Stimulated activated memory B cell treated with anti-CD40 and anti-IgM and Interleukin-4, amounts not matched to agents 10 μg/mL and 1 μg/mL and 100 μg/mL, for 72 hours (primary cell): ENCODE measurements around the gene MED9.

ENCODE experiments used
- ATAC-seq: fragments of 150-1000 bp; cut with Tn5 transposase; 2 replicates; pipeline ENCODE4 v1.10.0; 2021
- H3K27ac Mint-ChIP-seq: one replicate; pipeline ENCODE4 v1.8.0; 2022; ENCODE audit warnings: mild to moderate bottlenecking, mixed read lengths
- H3K27me3 Mint-ChIP-seq: one replicate; pipeline ENCODE4 v1.8.0; 2022; ENCODE audit warnings: mixed read lengths
- H3K36me3 Mint-ChIP-seq: one replicate; pipeline ENCODE4 v1.8.0; 2022; ENCODE audit warnings: mixed read lengths
- H3K4me1 Mint-ChIP-seq: one replicate; pipeline ENCODE4 v1.8.0; 2022; ENCODE audit warnings: mixed read lengths
- H3K4me3 Mint-ChIP-seq: one replicate; pipeline ENCODE4 v1.8.0; 2022; ENCODE audit warnings: mild to moderate bottlenecking, moderate library complexity, mixed read lengths
- H3K9me3 Mint-ChIP-seq: one replicate; pipeline ENCODE4 v1.8.0; 2022; ENCODE audit warnings: mixed read lengths

Gene MED9

DNA sequence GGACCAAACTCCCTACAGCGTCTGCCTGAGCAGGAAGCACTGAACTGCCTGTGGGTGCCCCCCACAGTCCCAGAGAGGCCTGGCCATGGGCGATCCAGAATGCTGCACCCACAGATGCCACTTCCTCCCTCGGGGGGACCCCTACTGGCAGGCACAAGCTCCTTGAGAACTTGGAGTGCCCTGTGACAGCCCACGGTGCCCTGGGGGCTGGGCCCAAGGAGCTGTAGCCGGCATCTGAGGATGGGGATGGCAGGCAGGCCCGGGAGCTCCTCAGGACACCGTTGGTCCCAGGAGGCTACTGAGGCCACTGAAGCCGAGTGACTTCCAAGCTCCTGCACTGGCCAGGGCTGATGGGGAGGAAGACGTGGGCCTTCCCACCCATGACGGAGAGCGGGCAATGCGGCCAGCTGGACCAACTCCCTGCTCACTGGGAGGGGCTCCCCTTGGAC, 34.5 kb downstream of the MED9 start:
- no peak overlapping the region for H3K4me3 Mint-ChIP-seq
- H3K9me3 Mint-ChIP-seq: no peaks in the 10 kb centered on the region
- H3K27me3 Mint-ChIP-seq: no peaks in the 10 kb centered on the region
- H3K27ac Mint-ChIP-seq: no peak overlapping the region
- no peaks in the 10 kb centered on the region for H3K36me3 Mint-ChIP-seq
- H3K4me1 Mint-ChIP-seq: no peaks in the 10 kb centered on the region
- no peak for ATAC-seq

DNA sequence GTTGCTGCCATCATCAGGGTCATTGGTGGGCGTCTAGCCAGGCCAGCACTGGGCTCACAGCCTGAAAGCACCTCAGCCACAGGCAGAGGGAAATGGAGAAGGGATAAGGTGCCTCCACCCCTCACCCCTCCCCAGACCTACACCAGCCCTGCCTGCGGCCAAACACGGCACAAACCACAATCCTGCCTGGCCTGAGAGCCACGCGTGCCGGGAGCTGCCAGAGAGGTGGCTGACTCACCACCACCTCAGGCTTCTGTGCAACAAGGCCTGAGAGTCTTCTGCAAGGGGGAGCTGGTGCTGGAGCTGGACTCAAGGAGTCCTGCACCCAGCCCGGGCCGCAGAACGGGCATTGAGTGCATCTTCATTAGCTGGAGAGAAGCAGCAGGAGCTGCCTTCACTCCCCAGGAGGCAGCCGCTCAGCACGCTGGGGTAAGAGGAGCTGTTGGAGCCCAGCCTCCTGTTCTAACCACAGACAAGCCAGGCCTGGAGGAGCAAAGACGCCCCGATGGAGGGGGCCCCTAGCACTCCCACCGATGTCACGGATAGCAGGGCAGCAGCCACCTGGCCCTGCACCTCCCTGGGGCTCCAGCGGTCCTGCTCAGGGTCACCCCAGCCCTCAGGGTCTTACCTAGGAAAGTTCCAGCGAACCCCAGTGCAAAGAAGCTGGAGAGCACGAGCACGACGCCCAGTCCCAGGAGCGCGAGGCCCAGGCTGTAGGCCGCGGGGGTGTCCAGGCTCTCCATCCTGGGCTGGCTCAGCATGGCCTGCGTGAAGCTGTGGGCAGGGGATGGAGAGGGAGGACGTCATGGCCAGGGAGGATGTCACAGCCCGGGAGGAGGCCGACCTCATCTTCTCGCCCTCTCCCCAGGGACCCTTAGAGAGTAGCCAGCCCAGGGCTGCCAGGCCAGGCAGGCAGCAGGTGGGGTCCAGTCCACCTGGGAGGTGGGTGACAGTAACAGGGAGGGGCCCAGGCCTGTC, 35.4 kb downstream of the MED9 start:
- Mint-ChIP-seq H3K27me3 (no peaks in the 10 kb centered on the region), H3K36me3 (no peaks in the 10 kb centered on the region), H3K27ac (no peak overlapping the region), H3K4me1 (no peaks in the 10 kb centered on the region), H3K9me3 (no peaks in the 10 kb centered on the region), H3K4me3 (no peak overlapping the region)
- ATAC-seq: no peak

DNA sequence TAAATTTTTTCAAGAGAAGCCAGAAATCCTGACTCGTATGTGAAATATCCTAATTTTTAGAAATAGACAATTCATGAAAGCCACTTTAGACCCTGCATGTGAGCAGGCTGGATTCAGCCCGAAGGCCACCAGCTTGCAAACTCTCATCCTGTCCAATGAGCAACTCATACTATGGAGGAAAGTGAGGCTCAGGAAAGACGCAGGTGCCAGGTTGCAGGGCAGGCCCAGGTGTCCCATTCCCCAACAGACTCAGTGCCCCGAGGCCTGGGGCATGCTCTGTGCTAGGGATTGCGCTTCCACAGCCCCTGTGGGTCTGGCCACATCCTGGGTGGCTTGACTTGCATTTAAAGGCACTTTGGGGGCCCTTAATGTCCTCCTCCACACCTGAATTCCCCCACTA, 36.1 kb downstream of the MED9 start:
- H3K4me1 Mint-ChIP-seq: no peaks in the 10 kb centered on the region
- no peaks in the 10 kb centered on the region for H3K9me3 Mint-ChIP-seq
- H3K27ac Mint-ChIP-seq: no peak overlapping the region
- H3K36me3 Mint-ChIP-seq: no peaks in the 10 kb centered on the region
- no peak for ATAC-seq
- no peaks in the 10 kb centered on the region for H3K27me3 Mint-ChIP-seq
- H3K4me3 Mint-ChIP-seq: no peak overlapping the region

DNA sequence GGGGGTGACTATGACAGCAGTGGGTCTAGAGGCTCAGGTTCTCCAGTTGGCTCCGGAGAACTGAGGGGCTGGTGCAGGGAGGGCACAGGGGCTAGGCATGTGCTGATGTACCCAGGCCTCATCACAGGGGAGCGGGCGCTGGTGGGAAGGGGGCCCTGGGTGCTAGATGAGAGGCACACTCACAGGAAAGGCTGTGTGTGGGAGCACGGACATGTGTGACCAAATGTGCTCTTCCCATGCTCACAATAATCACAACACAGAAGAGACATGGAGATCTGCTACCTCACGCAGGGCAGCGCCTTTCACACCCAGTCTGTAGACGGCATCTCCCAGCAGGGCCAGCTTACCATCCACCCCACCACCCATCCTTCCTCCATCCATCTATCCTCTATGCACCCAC, 36.8 kb downstream of the MED9 start:
- Mint-ChIP-seq H3K36me3 (peaks cover 3% of the 10 kb centered on the region), H3K27ac (no peak overlapping the region), H3K9me3 (no peaks in the 10 kb centered on the region), H3K4me1 (no peaks in the 10 kb centered on the region), H3K27me3 (no peaks in the 10 kb centered on the region), H3K4me3 (no peak overlapping the region)
- ATAC-seq: no peak

DNA sequence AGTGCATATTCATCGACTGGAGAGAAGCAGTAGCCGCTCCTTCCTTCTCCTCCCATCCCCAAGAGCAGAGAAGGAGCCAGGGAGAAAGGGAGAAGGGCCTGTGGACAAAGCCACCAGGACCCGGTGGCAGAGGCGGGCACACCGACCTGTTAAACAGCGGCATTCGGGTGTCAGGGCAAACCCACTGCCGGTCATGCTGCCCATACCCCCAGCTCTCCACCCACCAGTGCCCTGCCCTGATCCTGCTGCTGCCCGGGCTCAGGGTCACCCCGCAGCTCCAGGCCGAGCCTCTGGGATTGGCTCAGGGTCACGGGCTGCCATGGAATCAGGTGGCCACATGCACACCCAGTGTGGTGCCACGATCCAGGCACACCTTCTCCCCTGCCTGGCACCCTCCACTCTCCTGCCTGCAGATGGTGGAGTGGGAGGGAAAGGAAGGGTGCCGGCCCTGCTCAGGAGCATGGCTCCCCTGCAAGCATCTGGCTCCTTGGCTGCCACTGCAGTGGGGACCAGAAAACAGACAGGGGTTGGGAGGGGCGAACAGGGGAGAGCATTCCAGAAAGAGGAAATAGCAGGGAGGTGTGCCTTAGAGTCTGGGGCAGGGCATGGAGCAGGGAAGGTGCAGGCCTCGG, 37.7 kb downstream of the MED9 start:
- no peaks in the 10 kb centered on the region for H3K9me3 Mint-ChIP-seq
- H3K4me1 Mint-ChIP-seq: no peaks in the 10 kb centered on the region
- H3K27me3 Mint-ChIP-seq: no peaks in the 10 kb centered on the region
- ATAC-seq: no peak
- peaks cover 6% of the 10 kb centered on the region for H3K36me3 Mint-ChIP-seq
- no peak overlapping the region for H3K4me3 Mint-ChIP-seq
- no peak overlapping the region for H3K27ac Mint-ChIP-seq

DNA sequence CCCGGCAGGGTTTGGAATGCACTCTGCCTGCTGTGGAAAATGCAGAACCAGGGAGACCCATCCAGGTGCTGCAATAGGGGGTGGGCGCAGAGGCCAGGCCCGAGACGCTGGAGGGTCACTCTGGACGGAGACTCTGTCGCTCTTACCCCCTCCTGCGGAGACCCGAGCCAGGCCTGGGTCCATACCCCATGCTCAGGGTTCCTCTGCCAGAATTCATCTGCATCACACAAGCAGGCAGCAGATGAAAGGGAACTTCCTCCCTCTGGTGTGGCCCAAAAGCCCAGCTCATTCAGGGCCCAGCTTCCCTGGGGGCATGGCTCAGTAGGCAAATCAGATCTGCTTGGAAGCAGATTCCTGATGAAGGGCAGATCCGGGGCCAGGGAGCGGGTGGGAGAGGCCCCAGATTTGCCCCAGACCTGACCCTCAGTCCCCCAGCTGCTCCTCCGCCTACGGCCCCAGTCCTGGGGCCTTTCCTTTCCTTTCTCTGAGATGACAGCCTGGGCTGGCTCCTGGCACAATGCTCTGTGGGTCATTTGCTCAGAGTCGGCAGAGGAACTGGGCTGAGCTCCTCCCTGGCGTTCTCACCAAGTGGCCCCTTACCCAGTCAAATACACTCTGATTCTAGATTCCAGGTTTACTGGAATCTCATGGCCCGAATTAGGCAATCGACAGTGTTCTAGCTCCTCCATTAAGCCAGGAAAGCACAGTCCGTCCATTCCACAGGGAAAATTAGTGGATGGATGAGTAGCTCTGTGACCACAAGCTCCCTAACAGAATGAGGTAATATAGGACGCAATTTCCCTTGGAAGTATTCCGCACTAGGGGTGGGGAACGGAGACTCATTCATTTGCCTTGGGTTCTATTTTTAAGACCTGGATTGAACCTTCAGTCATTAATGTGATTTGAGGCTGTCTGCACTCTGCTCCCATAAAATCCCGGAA, 38.5 kb downstream of the MED9 start:
- no peaks in the 10 kb centered on the region for H3K4me1 Mint-ChIP-seq
- no peak overlapping the region for H3K27ac Mint-ChIP-seq
- no peaks in the 10 kb centered on the region for H3K9me3 Mint-ChIP-seq
- H3K4me3 Mint-ChIP-seq: no peak overlapping the region
- ATAC-seq: no peak
- H3K27me3 Mint-ChIP-seq: no peaks in the 10 kb centered on the region
- H3K36me3 Mint-ChIP-seq: peaks cover 6% of the 10 kb centered on the region

DNA sequence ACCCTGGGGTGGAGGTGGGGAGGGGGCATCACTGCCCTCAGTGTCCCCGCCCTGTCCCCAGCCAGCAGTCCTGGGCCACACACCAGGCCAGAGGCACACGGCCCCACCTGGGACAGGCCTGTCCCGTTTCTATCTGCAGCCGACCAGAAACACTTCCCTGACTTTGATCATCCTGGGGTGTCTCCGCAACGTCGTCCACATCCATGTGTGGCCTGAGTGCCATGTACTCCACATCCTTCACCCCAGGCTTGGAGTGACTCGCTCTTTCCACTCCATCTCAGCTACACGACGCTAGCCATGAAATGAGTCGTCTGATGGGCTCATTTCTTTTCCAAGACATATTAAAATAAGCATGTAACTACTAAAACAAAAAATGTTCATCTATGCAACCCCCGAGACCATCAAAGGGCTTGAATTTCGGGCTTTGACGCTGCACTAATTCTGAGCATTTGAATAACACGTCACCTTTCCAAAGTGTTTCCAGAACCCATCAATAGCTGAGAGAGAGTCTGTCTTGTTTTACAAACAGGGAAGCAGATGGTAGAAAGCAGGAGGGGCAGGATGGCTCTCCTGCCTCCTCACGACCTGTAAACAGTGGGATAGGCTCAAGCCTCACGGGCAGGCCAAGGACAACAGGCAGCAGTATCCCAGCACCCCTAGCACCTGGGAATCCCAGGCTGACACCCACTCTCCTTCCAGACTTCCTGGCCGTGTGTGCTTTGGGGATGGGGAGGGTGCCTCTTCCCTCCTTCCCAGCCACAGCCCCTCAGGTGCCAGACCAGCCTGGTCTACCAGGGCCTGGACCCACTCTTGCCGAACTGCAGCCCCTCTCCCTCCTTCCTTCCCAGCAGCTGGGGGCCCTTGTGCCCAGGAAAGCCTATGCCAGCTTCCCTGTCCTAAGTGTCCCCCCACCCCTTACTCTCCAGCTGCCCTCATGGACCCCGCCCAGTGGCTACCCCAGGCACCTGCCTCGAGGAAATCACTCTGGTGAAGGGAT, 39.4 kb downstream of the MED9 start:
- no peaks in the 10 kb centered on the region for H3K4me1 Mint-ChIP-seq
- no peak overlapping the region for H3K4me3 Mint-ChIP-seq
- H3K36me3 Mint-ChIP-seq: peaks cover 6% of the 10 kb centered on the region
- no peak for ATAC-seq
- no peaks in the 10 kb centered on the region for H3K27me3 Mint-ChIP-seq
- no peaks in the 10 kb centered on the region for H3K9me3 Mint-ChIP-seq
- H3K27ac Mint-ChIP-seq: no peak overlapping the region

DNA sequence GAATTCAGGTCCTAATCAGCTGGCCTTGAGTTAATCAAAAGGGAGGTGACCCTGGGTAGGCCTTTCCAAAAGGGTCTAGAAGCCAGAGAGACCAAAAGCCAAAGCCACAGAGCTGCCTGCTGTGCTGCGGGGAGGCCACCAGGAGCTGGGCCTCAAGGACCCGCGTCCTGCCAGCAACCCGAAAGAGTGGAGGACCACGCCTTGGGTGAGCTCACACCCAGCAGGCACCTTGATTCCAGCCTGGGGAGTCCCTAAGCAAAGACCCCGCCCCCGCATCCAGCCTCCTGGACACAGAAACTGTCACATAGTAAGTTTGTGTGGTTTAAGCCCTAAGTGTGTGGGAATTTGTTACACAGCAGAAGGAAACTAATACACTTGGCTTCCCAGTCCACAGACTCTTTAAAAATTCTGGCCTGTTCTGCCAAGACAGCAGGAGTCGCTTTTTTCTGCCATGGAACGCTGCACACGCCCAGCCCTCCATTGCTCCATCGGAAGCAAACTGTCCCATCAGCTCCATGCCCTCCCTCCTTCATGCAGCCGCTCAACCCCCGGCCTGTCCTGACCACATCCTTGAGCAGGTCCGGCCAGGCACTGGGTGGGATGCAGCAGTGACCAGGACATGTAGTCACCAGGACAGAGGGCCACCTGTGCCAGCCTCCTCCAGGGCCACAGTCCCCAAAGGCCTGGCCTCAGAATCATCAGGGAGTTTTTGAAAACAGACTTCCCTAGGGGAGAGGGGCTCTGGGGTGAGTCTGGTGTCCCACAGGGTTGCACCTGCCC, 40.3 kb downstream of the MED9 start:
- H3K9me3 Mint-ChIP-seq: no peaks in the 10 kb centered on the region
- H3K4me3 Mint-ChIP-seq: no peak overlapping the region
- peaks cover 6% of the 10 kb centered on the region for H3K36me3 Mint-ChIP-seq
- no peaks in the 10 kb centered on the region for H3K27me3 Mint-ChIP-seq
- no peak for ATAC-seq
- H3K27ac Mint-ChIP-seq: no peak overlapping the region
- H3K4me1 Mint-ChIP-seq: no peaks in the 10 kb centered on the region

DNA sequence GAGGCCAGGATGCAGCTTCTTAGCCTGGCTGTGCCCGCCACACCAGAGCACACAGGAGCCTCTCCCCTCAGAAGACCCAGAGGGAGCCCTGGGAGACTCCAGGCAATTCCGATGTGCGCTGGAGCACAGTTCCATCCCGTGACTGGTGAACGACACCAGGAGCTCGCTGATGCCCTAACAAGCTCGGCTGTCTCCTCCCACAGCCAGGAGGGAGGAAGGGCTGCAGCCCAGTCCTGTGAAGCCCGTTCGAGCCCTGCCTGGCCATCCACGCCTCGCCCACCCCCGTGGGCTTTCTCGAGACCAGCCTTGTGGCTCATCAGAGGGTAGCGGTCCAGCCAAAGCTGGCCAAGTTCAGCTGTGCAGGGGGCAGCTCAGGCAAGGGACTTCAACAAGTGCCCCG, 41.2 kb downstream of the MED9 start:
- Mint-ChIP-seq H3K36me3 (peaks cover 6% of the 10 kb centered on the region), H3K4me1 (no peaks in the 10 kb centered on the region), H3K27me3 (no peaks in the 10 kb centered on the region), H3K9me3 (no peaks in the 10 kb centered on the region), H3K27ac (no peak overlapping the region), H3K4me3 (no peak overlapping the region)
- no peak for ATAC-seq

DNA sequence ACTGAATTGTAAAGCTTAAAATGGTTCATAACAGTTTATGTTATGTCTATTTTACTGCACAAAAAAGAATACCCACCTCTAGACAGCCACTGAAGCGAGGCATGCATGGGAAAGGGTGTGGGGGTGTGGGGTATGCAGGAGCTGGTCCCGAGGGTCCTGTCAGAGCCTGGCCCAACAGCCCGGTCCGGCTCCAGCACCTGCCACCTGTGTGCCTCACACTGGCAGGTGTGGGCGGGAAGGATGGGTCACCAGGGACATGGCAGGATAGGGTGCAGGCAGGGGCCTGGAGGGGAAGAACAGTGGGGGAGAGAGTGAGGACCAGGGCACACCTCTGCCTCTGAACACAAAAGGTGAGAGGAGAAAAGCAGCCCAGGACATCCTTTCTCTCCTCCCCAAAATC, 42.2 kb downstream of the MED9 start:
- H3K4me1 Mint-ChIP-seq: no peaks in the 10 kb centered on the region
- H3K9me3 Mint-ChIP-seq: no peaks in the 10 kb centered on the region
- H3K27ac Mint-ChIP-seq: no peak overlapping the region
- no peaks in the 10 kb centered on the region for H3K27me3 Mint-ChIP-seq
- H3K4me3 Mint-ChIP-seq: no peak overlapping the region
- no peak for ATAC-seq
- peaks cover 6% of the 10 kb centered on the region for H3K36me3 Mint-ChIP-seq

DNA sequence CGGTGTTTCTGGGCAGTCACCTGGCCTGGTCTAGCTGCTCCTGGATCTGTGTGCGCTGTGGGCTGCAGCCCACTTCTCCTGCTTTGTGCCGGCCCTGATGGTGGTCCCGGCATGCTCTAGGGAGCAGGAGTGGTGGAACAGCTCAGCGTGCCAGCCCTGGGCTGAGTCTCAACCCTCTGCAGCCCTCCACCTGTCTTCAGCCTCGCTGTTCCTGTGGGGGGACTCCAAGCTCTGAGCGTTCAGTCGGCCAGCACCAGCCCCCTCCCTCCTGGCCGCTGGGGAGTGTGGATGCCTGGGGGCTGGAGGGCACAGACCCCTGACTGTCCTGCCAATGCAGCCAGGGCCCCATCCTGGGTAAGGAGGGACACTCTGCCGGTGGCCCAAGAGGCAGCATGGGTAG, 43.1 kb downstream of the MED9 start:
- Mint-ChIP-seq H3K9me3 (no peaks in the 10 kb centered on the region), H3K4me3 (no peak overlapping the region), H3K4me1 (no peaks in the 10 kb centered on the region), H3K27me3 (no peaks in the 10 kb centered on the region), H3K27ac (no peak overlapping the region), H3K36me3 (peaks cover 6% of the 10 kb centered on the region)
- no peak for ATAC-seq

DNA sequence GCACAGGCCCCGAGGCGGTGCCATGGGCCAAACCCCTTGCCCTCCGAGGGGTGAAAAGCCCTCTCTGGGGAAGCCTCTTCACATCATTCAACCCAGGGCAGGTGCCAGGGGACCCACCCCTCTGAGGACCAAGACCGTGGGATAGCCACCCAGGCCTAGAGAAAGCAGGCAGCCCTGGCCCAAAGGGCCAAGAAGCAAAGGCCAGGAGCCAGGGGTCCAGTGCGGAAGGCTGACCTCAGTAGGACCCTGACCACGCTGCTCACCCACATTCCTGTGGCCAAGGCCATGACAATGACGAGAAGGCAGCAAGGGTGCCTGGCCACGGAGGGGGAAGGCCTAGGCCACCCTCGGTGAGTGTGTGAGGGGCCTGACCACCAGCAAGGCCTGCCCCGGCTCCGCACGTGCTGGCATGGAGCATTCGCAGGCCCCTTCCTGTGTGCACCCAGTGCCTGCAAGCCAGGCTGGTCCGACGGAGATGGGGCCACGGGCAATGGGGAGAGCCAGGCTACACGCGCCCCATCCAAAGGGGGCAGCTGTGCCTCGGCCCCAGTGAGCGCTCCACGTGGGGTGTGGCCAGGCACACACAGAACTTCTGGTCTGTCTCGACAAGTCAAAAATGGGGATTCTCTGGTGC, 43.9 kb downstream of the MED9 start:
- no peak for ATAC-seq
- no peaks in the 10 kb centered on the region for H3K4me1 Mint-ChIP-seq
- H3K4me3 Mint-ChIP-seq: no peak overlapping the region
- no peaks in the 10 kb centered on the region for H3K27me3 Mint-ChIP-seq
- H3K27ac Mint-ChIP-seq: no peak overlapping the region
- no peaks in the 10 kb centered on the region for H3K9me3 Mint-ChIP-seq
- H3K36me3 Mint-ChIP-seq: peaks cover 6% of the 10 kb centered on the region

DNA sequence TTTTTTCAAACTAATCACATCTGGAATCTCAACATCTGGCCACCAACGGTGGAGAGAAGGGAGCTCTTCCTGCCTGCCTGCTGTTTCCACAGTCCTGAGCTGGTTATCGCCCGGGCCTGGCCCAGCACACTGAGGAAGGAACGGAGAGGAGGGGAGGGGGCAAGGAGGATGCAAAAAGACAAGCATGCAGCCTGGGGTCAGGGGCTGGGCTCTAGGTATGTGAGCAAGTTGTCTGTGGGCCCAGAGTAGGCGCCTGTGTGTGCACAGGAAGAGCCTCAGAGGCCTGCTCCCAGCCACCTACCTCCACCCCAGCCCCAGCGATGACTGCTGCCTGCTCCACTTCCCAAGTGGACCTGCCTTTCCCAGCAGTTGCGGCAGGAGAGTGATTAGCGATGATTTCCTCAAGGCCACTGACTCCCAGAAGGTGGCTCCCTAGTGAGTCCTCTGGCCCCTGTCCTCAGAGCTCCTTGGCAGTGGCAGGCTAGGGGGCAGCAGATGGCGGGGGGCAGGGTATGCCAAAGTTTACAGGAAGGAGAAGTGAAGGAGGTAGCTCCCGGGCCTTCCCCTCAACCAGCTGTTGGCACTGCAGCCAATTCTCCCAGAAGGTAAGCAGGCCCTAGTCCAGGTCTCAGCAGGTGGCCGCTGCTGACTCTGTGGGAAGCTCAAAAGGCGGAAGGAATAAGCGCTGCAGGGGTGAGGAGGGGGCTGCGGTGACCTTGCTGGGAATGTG, 46.4 kb downstream of the MED9 start:
- peaks cover 6% of the 10 kb centered on the region for H3K36me3 Mint-ChIP-seq
- no peak overlapping the region for H3K27ac Mint-ChIP-seq
- no peaks in the 10 kb centered on the region for H3K4me1 Mint-ChIP-seq
- H3K4me3 Mint-ChIP-seq: no peak overlapping the region
- ATAC-seq: no peak
- H3K9me3 Mint-ChIP-seq: no peaks in the 10 kb centered on the region
- H3K27me3 Mint-ChIP-seq: no peaks in the 10 kb centered on the region
